ENCODE measurements around the gene MYRF. TPM values are rescaled to one million over a fixed set of nuclear protein-coding genes. Genes with fewer than 3 reads are reported as not detected.
A peak's percentile ranks its signal among the peaks of the same experiment; 100 is the strongest.

The MYRF gene
- total and polyA plus RNA-seq, 2 of the 4 experiments (the other 2 are of a cell fraction): 1.6 to 10.7 TPM

GRCh38 chr11:61769169-61769920, 16.9 kb downstream of the MYRF start:
- Histone ChIP-seq H3K4me2 (ENCODE audit: low read depth, low read length) (peak overlapping the region; percentile 14), H2BK15ac (ENCODE audit: low read depth, low read length) (no peak overlapping the region), H2BK5ac (ENCODE audit: low read depth, low read length, poor library complexity, severe bottlenecking) (peak overlapping the region; percentile 39), H3K4ac (ENCODE audit: low read depth, low read length) (peak overlapping the region; percentile 65), H3K36me3 (ENCODE audit: control insufficient read depth, insufficient read depth, low read length) (no peaks in the 10 kb centered on the region), H4K91ac (ENCODE audit: insufficient read depth, low read depth, low read length) (peak overlapping the region; percentile 81), H3K27ac (ENCODE audit: insufficient read depth, low read length) (peak overlapping the region; percentile 49), H3K14ac (replicated peaks; ENCODE audit: low read depth, low read length) (0 out of 2 replicates have a peak overlapping the region, but pooled peaks have one; percentile 22), H3K56ac (ENCODE audit: extremely low read depth, insufficient read depth, low read length) (no peak overlapping the region), H3K9ac (ENCODE audit: low read depth, low read length) (peak overlapping the region; percentile 35; the same call in 1 of the 2 replicates), H3K18ac (ENCODE audit: low read depth, low read length) (peak overlapping the region; percentile 54; the same call in 1 of the 2 replicates), H3K4me1 (ENCODE audit: control insufficient read depth, insufficient read depth, low read length) (peaks cover 10% of the 10 kb centered on the region), H3K23ac (ENCODE audit: low read depth, low read length) (no peak overlapping the region), H3K9me3 (ENCODE audit: control insufficient read depth, insufficient read depth, low read length) (no peaks in the 10 kb centered on the region), H2BK120ac (ENCODE audit: low read depth, low read length) (0 out of 2 replicates have a peak overlapping the region, but pooled peaks have one; percentile 48), H2AK5ac (ENCODE audit: low read depth, low read length) (peak overlapping the region; percentile 59; the same call in 1 of the 2 replicates), H2BK20ac (ENCODE audit: low read depth, low read length) (no peak overlapping the region), H3K79me1 (ENCODE audit: low read depth in 1 of 2, low read length in 2 of 2) (no peaks in the 10 kb centered on the region; a peak in 1 of 4 replicates), H3K9me1 (ENCODE audit: insufficient read depth, low read length) (no peaks in the 10 kb centered on the region), H2AK9ac (replicated peaks; ENCODE audit: low read depth, low read length, poor library complexity) (peak overlapping the region; percentile 88), H4K8ac (ENCODE audit: low read depth in 2 of 2, low read length in 2 of 2) (peak overlapping the region; percentile 67 to 92), H2AFZ (replicated peaks; ENCODE audit: low read length, poor library complexity) (peak overlapping the region; percentile 78), H4K5ac (ENCODE audit: low read depth, low read length) (peak overlapping the region; percentile 88; the same call in 1 of the 2 replicates), H3K4me3 (ENCODE audit: insufficient read depth, low read depth, low read length) (no peak overlapping the region), H4K20me1 (ENCODE audit: insufficient read depth, low read length) (no peaks in the 10 kb centered on the region), H3K27me3 (ENCODE audit: control insufficient read depth, insufficient read depth, low read length) (no peaks in the 10 kb centered on the region)
- POLR2A ChIA-PET (ENCODE audit: unreplicated experiment): no interaction called here
- ATAC-seq (ENCODE audit: low read depth) (peak; percentile 80), DNase-seq (peak; percentile 48)
- 61% methylated on average over 10 of the region's 33 CpGs; no CpG with 5 or more reads in 1 of the 2 experiments for WGBS, 2 experiments (ENCODE audit: extremely low coverage in 2 of 2, insufficient read length in 1 of 2)
- TF ChIP-seq MAZ (IDR thresholded peaks at IDR 0.05; ENCODE audit: borderline replicate concordance, low read depth, low read length) (peak; percentile 47; the same call in 1 of the 2 replicates), NFE2L2 (IDR thresholded peaks at IDR 0.05; ENCODE audit: low read depth, low read length) (no peak), CTCF (conservative IDR thresholded peaks at IDR 0.05; ENCODE audit: low read depth, low read length) (peak; percentile 47)
- no TSS peak for BruUV-seq (replicated peaks)
- CTCF ChIA-PET: interaction anchor here (0.6 kb wide), 1 partner anchor 58 kb away, joined by 3 read pairs; no protein-coding TSS in a partner anchor
- in situ Hi-C loops (cut with MboI; ENCODE audit: low sequenced_read_pairs) (no loop called here), intact Hi-C loops (cut with micrococcal nuclease) (no loop called here), dilution Hi-C loops (cut with HindIII; ENCODE audit: low sequenced_read_pairs, unreplicated experiment) (no loop called here)
